Suprapubic skin (tissue), 4 donors: ENCODE results near the gene ZNF777.

Source experiments
- EP300 ChIP-seq: sonication (generic); formaldehyde crosslinking; IDR thresholded peaks from one replicate; pipeline ENCODE4 v1.6.1; 2017; ENCODE audit warnings: antibody characterized with exemption
- POLR2A ChIP-seq, 2 donors: fragments of 450-650 bp; IDR thresholded peaks; one replicate each; pipeline ENCODE4 v1.6.1; 2017; ENCODE audit warnings: antibody characterized with exemption in 2 of 2, mild to moderate bottlenecking in 2 of 2, moderate library complexity in 2 of 2
- POLR2AphosphoS5 ChIP-seq, 3 donors: sonication (generic); formaldehyde crosslinking; IDR thresholded peaks; one replicate each; pipeline ENCODE4 v1.6.1; 2017; ENCODE audit warnings: antibody characterized with exemption in 3 of 3
- TF ChIP-seq, protein P1 (sequence below), 2 donors: fragments of 200-600 bp in 1 of 2; fragments of 450-650 bp in 1 of 2; sonication (generic) in 1 of 2; IDR thresholded peaks; one replicate each; pipeline ENCODE4 v1.5.1; 2016 to 2019; ENCODE audit warnings: antibody characterized with exemption in 2 of 2, mild to moderate bottlenecking in 1 of 2, moderate library complexity in 1 of 2

DNA sequence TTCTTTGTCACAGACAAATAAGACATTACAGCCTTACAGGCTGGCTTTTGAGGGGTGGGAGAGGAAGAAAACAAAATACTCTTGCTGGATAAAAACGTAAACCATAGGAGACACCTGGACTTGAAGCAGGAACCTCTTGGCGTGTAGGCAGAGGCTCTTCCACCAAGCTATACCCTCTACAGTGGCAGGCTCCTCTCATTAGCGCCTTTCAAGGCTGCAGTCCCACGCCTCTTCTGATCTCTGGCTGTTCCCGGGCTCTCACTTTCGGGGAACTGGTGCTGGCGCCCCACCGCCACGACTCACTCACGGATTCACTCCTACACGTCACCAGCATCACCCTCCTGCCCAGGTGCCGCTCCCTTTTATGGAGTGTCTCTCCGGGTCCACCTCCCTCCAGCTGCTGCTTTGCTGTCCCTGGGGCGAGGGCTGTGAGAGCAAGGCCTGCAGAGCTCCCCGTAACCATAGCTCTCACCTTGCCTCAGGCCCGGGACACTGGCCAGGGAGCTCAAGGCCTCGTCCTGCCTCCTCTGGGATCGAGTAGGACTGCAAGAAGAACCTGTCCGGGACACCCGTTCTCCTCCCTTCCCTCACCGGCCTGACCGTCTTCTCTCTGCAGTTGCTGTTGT lies 62.6 kb downstream of the ZNF777 start:
- TF ChIP-seq POLR2A (IDR thresholded peaks at IDR 0.05) = no peak
- TF ChIP-seq, protein P1, sequence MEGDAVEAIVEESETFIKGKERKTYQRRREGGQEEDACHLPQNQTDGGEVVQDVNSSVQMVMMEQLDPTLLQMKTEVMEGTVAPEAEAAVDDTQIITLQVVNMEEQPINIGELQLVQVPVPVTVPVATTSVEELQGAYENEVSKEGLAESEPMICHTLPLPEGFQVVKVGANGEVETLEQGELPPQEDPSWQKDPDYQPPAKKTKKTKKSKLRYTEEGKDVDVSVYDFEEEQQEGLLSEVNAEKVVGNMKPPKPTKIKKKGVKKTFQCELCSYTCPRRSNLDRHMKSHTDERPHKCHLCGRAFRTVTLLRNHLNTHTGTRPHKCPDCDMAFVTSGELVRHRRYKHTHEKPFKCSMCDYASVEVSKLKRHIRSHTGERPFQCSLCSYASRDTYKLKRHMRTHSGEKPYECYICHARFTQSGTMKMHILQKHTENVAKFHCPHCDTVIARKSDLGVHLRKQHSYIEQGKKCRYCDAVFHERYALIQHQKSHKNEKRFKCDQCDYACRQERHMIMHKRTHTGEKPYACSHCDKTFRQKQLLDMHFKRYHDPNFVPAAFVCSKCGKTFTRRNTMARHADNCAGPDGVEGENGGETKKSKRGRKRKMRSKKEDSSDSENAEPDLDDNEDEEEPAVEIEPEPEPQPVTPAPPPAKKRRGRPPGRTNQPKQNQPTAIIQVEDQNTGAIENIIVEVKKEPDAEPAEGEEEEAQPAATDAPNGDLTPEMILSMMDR (IDR thresholded peaks at IDR 0.05) = no peak
- TF ChIP-seq POLR2AphosphoS5 (IDR thresholded peaks at IDR 0.05) = no peak
- no peak for TF ChIP-seq EP300
